Fibroblast of peridontal ligament (primary cell): ENCODE measurements around the gene KYAT1.

Experiments
- DNase-seq: peaks from one replicate; pipeline ENCODE4 v3.0.0-alpha.2; 2010; ENCODE audit errors: extremely low read depth

KYAT1 gene

GRCh38 chr9:128840524-128840923, 41.2 kb downstream of the KYAT1 start:
- DNase-seq, result no peak

- DNase-seq, result no peak
Measured at GRCh38 chr9:128838338-128838737, 43.4 kb downstream of the KYAT1 start.

GRCh38 chr9:128836509-128837145, 45.1 kb downstream of the KYAT1 start:
- DNase-seq, result no peak

GRCh38 chr9:128835246-128836210, 46.2 kb downstream of the KYAT1 start:
- no peak for DNase-seq

GRCh38 chr9:128833696-128834095, 48.1 kb downstream of the KYAT1 start:
- DNase-seq, result no peak

GRCh38 chr9:128829477-128830251, 52.1 kb downstream of the KYAT1 start, which contains the start of gene SPOUT1:
TSS of gene SPOUT1 (minus strand) at chr9:128829794. CDS start at chr9:128829780, 14 bp downstream.
- DNase-seq, result peak; percentile 82

GRCh38 chr9:128828719-128829452, 52.9 kb downstream of the KYAT1 start:
- DNase-seq, result no peak

- no peak for DNase-seq
Measured at GRCh38 chr9:128828267-128828666, 53.5 kb downstream of the KYAT1 start.

- DNase-seq, result no peak
Measured at GRCh38 chr9:128825923-128826700, 55.6 kb downstream of the KYAT1 start.

- DNase-seq, result no peak
Measured at GRCh38 chr9:128824911-128825310, 56.8 kb downstream of the KYAT1 start.

GRCh38 chr9:128823903-128824406, 57.8 kb downstream of the KYAT1 start:
- DNase-seq, result no peak

GRCh38 chr9:128823362-128823902, 58.3 kb downstream of the KYAT1 start:
- DNase-seq, result no peak

- no peak for DNase-seq
Measured at GRCh38 chr9:128822407-128823042, 59.2 kb downstream of the KYAT1 start.

- DNase-seq, result no peak
Measured at GRCh38 chr9:128821584-128822406, 60.0 kb downstream of the KYAT1 start.

GRCh38 chr9:128820665-128821583, 60.8 kb downstream of the KYAT1 start:
- no peak for DNase-seq

GRCh38 chr9:128819716-128820664, 61.8 kb downstream of the KYAT1 start:
- no peak for DNase-seq
